Fibroblast of skin of left biceps (primary cell): ENCODE data around the gene MYH16.
"Not testable (repeated sequence)": the region's sequence is repeated elsewhere in the genome, so short reads cannot be mapped to it uniquely, and the experiment has no call there.

Experiments
- DNase-seq, 2 experiments: peaks; one replicate each; pipeline ENCODE4 v3.0.0-alpha.2; 2013; ENCODE audit warnings: low read depth in 2 of 2

The MYH16 gene

GRCh38 chr7:99352247-99352646 lies 79.6 kb downstream of the MYH16 start:
- DNase-seq: no peak

DNA sequence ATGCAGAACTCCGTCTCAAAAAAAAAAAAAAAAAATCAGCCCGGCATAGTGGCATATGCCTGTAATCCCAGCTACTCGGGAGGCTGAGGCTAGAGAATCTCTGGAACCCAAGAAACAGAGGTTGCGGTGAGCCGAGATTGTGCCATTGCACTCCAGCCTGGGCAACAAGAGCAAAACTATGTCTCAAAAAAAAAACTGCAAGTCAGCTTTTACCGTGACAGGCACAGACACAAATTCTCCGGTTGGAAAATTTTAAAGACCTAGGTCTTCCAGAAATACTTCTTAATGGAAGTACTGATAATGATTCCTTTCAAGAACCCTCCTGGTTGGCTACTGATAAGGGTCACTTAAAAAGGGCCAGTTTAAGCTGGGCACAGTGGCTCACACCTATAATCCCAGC lies 82.5 kb downstream of the MYH16 start:
- no peak for DNase-seq

GRCh38 chr7:99357701-99358490 lies 85.3 kb downstream of the MYH16 start:
- DNase-seq: no peak

DNA sequence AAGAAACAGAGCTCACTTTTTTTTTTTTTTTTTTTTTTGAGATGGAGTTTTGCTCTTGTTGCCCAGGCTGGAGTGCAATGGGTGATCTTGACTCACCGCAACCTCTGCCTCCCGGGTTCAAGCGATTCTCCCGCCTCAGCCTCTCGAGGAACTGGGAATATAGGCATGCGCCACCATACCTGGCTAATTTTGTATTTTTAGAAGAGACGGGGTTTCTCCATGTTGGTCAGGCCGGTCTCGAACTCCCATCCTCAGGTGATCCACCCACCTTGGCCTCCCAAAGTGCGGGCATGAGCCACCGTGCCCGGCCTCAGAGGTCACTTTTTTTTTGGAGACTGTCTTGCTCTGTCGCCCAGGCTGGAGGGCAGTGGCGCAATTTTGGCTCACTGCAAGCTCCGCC lies 85.9 kb downstream of the MYH16 start:
- not testable (repeated sequence) for DNase-seq

DNA sequence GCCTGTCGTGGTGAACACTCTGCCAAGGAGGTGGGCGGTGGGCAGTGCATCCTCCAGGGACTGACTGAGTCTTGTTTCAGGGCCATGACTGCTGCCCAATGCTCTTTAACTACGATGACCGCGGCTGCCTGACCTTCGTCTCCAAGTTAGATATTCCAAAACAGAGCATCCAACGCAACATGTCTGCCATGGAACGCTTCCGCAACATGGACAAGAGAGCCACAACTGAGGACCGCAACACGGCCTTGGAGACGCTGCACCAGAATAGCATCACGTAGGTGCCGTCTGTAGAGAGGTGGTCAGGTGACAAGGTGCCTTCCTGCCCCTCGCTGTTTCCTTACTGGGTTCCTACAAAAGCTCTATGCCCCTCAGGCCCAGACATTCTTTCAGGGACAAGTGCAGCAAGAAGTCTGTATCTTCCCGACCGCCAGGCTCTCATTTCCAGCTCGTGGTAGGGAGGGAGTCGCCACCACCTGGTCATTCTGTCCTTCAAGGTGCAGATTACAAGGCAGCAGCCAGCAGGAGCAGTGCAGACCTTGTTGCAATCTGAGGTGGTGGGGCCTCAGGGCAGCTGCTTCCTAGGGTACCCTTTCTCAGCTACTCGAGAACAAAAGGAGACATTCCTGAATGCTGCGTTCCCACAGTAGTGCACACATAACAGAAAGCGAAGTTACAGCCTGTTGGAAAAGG lies 87.0 kb downstream of the MYH16 start:
- no peak for DNase-seq
